Mammary epithelial cell (primary cell): ENCODE results near the gene CCNYL1.

Experiments
- EZH2 ChIP-seq: IDR thresholded peaks from 2 replicates; pipeline ENCODE4 v1.6.1; 2012; ENCODE audit warnings: low read length, inconsistent platforms, borderline replicate concordance
- TF ChIP-seq, protein P1 (sequence below), 2 donors: IDR thresholded peaks in 1 of 2; conservative IDR thresholded peaks in 1 of 2; 2 replicates each; pipeline ENCODE4 v1.5.1; 2011 to 2012; ENCODE audit warnings: inconsistent platforms in 2 of 2, low read length in 2 of 2, mild to moderate bottlenecking in 2 of 2, control low read depth in 1 of 2, low read depth in 1 of 2; ENCODE audit not compliant: insufficient read depth in 1 of 2; ENCODE audit errors: extremely low read depth in 1 of 2

DNA sequence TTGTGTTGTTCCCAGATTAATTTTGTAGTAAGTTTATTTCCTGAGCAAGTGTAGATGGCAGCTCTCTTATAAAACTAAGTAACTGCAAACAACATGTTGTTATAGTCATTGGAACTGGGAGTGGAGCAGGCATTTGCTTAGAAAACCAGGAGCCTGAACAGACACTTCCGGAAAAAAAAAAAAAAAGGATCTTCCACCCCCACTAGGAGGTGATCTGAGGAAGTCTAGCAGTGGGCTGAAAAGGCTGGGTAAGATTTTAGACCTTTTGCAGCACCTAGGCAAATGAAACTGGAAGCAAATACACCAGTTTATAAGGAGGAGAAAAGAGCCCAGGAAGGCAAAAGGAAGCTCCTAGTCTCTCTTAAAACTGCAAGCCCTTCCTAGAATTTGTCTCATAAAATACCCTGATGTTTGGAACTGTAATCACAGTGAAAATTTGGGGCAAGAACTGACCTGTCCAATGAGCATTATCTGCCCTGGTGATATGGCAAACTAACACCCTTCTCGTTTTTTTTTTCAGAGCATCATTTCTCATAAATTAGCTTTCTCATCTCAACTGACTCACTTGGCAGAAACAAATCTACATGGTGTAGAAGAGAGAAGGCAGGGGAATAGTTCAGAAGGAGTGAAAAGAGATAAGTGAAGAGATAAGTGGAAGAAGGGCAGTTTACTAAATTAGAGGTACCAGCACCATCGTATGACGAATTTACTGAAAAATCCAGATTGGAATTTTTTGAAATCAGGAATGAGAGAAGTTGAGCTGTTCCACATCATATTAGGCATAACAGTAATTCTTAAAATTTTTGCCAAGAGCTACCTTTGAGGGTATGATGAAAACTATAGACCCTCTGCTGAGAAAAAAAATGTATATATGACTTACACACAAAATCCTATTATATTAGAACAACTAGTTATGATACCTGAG is 4.2 kb upstream of the CCNYL1 start:
- TF ChIP-seq, protein P1, sequence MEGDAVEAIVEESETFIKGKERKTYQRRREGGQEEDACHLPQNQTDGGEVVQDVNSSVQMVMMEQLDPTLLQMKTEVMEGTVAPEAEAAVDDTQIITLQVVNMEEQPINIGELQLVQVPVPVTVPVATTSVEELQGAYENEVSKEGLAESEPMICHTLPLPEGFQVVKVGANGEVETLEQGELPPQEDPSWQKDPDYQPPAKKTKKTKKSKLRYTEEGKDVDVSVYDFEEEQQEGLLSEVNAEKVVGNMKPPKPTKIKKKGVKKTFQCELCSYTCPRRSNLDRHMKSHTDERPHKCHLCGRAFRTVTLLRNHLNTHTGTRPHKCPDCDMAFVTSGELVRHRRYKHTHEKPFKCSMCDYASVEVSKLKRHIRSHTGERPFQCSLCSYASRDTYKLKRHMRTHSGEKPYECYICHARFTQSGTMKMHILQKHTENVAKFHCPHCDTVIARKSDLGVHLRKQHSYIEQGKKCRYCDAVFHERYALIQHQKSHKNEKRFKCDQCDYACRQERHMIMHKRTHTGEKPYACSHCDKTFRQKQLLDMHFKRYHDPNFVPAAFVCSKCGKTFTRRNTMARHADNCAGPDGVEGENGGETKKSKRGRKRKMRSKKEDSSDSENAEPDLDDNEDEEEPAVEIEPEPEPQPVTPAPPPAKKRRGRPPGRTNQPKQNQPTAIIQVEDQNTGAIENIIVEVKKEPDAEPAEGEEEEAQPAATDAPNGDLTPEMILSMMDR (conservative IDR thresholded peaks at IDR 0.05 in 1 of 2, IDR thresholded peaks at IDR 0.05 in 1 of 2; ENCODE audit: extremely low read depth in 1 of 2, insufficient read depth in 1 of 2, low read depth in 1 of 2, low read length in 2 of 2), result no peak
- TF ChIP-seq EZH2, result no peak
